NOMO-1 (cell line): Measurements from ENCODE around the gene CFAP58.

Source experiments
- DNase-seq, 2 experiments: peaks; one replicate each; lab custom pipeline; 2025; ENCODE audit not compliant: unreplicated experiment in 2 of 2; lab: John Stamatoyannopoulos, UW

CFAP58 gene, protein sequence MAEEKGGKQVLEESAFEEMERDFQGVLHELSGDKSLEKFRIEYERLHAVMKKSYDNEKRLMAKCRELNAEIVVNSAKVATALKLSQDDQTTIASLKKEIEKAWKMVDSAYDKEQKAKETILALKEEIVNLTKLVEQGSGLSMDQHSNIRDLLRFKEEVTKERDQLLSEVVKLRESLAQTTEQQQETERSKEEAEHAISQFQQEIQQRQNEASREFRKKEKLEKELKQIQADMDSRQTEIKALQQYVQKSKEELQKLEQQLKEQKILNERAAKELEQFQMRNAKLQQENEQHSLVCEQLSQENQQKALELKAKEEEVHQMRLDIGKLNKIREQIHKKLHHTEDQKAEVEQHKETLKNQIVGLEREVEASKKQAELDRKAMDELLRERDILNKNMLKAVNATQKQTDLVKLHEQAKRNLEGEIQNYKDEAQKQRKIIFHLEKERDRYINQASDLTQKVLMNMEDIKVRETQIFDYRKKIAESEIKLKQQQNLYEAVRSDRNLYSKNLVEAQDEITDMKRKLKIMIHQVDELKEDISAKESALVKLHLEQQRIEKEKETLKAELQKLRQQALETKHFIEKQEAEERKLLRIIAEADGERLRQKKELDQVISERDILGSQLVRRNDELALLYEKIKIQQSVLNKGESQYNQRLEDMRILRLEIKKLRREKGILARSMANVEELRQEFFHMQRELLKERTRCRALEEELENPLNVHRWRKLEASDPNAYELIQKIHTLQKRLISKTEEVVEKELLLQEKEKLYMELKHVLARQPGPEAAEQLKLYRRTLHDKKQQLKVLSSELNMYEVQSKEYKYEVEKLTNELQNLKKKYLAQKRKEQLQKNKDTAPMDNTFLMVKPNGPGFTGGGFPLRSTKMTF

DNA sequence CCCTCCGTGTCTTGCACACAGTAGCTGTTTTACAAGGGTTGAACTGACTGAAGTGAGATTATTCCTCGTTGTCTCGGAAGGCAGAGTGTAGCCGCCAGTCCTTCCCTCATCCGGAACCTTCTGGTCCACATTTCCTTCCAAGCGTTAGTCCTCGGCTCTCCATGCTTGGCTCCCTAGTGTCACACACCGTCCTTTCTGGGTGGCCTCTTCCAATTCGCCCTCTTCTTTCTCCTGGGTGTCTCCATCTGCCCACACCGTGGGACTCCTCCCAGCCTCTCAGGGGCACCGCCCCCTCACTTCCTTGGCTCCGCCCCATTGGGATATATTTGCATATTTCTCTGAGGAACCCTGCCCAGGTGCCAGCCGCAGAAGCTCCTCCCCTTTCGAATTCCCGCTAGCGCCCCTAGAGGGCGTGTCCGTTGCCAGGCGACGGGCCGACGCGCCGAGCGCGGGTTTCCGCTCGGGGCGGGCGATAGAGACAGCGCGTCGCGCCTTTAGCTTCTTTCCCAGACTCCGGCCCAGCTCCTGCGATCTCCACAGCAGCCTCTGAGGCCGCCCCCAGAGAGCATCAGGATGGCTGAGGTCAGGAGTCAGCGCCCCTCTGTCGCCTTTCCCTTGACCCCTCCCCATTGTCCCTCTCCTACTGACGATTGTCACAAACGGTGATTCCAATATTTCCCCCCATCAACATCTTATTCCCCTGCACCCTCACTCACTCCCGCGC lies at the start of gene CFAP58:
TSS of gene CFAP58 (plus strand) at position 509 of the 724 bp plus-strand sequence. CDS start at position 574, 65 bp downstream.
- peak; percentile 41 to 83 for DNase-seq

DNA sequence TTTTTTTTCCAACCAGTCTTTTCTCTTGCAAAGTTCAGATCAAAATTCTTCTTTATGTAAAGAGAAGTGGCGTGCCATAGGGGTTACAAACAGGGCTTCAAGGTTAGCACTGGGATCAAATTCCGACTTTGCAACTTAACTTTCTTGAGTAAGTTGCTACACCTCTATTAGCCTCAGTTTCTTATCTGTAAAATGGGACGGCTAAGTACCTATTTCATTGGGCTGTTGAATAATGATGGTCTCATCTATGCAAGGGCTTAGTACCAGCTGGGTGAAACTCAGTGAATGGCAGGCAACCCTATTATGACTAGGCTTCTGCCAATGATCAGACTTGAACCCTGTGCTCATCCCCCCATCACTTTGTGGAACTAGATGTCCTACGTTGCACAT lies 49.3 kb upstream of the CFAP58 start:
- no peak for DNase-seq

DNA sequence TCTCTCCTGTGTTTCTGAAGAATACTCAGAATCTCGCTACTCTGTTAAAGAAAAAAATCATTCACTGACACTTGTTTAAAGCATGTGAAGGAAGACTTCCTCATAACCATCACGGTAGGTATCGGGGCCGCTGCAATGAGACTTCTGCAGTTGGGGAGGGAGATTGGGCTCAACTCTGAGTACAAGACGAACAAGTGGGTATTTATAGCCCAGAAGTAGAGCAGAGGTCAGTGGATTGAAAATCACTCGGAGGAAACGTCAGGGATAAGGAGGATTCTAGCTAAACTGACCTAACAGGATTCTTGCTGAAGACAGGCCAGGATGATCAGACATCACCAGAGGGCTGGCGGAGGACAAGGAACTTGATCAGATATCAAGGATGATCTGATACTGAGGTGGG lies 48.7 kb upstream of the CFAP58 start:
- DNase-seq = no peak

DNA sequence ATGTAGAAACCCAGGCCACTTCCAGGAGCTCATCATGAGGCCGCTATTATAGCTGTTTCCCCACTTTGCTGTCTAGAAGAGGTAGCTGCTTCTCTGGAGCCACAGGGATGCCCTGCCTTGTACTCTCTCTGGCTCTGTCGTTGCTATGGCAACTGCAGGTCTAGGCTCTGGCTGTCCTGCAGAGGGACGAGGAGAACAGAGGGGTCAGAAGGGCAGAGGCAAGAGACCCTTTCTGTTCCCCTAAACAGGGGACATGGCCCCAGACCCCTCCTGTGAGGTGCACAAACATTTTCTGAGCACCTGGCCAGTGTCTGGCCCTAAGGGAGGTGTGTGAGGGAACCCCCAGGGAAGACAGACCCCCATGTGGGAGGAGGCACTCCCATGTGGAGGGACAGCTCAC lies 46.7 kb upstream of the CFAP58 start:
- DNase-seq = no peak

DNA sequence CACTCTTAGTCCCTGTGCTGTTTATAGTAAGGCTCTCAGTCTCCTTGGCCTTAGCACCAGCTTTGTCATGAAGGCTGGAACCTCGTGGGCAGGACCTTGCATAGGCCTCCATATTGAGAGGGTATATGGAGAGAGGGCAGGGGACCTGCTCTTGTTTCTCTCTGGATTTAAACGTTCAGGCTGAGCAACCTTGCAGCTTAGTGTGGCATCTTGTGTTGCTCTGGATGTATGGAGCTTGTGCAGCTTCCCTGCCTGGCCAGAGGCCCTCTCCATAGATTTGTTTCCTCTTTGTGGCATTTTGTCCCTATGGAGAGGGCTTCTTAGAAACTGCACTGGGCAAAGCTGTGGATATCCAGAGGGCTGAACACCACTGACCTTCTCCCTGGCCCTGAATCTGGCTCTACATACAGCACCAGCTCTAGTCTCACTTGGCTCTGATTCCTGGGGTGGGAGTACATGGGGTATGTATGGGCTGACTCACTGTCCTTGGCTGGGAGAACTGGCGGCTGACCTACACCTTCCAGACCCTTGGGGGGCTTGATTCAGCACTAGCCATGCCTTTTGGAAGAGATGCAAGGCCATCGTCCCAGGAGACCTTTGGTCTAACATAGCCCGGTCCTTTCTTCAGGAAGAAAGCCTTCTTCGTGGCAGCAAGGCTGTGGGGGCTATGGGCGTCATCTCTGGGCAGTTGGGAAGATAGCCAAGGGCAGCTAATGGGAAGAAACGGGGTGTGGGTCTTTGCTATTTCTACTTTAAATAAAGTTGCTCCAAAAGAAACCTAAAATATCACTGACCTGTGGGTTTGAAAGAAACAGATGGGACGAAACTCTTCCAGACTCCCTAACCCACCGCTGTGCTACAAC lies 45.8 kb upstream of the CFAP58 start:
- DNase-seq = no peak

DNA sequence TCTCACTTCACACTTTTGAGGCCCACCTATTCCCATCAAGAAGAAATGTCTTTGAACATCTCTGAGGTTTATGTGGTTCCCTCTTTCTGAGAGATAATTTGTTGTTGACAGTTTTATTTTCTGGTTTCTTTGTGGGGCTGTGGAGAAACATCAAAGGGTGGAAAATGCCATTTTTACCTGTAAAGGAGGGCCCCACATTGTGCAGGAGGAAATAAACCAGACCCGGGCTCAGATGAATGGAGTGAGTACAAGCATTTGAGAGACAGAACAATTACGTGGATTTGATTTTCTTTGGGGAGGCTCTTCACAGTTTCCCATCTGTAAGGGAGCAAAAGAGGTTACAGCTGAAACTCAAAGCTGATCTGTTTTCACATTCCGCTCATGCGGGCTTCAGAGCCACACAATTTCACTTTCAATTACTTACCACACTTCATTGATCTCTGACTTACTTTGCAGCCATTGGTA lies 45.2 kb upstream of the CFAP58 start:
- DNase-seq = no peak

DNA sequence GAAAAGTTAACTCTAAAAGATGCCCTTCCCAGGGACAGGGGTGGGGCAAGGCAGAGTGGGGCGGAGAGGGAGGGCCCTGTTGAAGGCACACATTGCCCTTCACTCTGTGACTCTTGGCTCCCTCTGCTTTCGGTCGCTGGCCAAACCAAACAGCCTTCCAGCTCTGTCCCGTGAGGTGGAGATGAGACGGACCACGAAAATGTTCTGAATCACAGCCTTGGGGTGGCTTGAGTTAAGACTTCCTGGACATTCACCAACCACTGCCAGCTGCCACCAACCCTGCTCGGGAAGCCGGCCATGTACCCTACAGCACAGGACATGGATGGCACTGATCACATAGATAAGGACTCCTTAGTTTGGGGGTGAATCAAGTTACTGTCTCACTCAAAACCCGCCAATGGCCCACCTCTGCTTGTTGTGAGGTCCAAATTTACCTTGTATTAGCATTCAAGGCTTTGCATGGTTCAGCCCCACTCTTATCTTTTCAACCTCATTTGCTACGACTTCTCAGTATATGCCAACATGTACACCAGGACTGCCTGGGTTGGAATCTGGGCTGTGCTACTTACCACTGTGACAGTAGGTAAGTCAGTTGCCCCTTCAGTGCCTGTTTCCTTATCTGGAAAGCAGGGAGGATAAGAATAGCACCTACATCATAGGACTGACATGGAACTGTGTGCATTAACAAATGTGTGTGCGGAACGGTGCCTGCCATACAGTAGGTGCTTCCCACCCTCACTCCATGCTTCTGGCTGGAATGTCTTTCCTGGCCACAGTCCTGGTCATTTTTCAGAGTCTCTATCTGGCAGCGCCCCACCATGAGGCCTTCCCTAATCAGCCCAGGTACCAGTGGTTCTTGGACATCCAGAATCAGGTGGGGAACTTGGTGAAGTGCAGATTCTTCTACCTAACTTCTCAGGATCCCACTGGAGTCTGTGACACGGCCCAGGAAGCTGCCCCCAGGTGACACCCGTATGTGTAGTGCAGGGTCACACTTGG lies 43.4 kb upstream of the CFAP58 start:
- no peak for DNase-seq

DNA sequence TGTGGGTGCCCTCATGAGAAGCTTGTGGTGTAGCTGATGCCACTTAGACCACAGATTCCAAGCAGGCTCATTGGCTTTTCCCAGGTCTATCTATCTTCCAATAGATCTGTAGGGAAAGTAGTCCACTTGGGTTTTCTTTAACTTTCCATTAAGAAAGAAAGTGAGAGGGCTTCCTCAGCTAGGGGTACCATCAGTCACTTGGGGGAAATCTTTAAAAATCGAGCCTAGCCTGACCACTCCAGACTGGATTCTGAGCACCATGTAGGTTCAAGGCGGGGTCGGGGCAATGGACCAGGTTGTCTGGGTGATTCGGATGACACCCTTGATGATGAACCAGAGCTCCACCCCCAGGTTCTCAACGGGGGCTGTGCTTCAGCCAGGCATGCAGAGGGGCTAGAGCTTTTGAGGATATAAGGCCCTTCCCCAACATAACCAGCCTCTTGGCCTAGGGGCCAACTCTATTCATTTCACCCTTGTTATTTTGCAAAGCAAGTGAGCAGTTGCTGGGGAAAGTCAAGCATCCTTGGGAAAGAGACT lies 42.4 kb upstream of the CFAP58 start:
- no peak for DNase-seq

DNA sequence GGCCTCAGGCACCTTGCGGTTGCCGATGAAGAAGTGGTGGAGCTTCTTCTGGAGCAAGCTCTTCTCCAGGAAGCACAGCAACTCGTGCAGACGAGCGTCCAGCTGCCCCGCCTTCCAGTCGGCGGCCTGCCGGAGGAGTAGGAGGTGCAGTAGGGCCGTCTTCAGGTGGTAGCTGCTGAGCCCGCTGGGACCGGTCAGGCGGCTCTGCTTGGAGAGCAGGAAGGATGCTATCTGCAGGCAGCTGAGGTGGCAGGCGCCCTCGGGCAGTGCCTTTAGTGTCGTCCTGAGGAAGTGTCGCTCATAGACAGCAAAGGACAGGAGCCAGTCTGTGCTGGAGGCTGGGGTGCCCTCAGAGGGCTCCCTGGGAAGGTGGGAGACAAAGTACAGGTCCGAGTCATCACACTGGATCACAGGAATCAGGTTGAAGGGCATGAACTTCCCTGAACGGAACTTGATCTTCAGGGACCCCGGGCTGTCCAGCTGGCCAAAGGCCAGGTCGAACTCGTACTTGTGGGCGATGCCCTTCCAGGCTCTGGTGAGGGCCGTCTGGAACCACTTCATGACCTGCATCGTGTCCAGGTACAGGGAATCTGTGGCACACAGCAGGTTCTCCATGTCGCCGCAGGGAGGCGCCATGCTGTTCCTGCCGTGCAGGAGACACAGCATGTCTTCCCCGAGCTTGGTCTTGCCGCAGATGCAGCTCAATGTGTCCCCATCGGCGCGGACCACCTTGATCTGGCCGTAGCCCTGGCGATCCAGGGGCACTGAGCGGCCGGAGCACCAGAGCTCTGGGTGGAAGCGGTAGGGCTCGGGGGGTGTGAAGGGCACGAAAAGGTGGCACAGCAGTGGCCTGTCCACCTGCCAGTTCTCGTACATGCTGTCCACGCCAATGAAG lies 38.8 kb upstream of the CFAP58 start:
- no peak for DNase-seq

DNA sequence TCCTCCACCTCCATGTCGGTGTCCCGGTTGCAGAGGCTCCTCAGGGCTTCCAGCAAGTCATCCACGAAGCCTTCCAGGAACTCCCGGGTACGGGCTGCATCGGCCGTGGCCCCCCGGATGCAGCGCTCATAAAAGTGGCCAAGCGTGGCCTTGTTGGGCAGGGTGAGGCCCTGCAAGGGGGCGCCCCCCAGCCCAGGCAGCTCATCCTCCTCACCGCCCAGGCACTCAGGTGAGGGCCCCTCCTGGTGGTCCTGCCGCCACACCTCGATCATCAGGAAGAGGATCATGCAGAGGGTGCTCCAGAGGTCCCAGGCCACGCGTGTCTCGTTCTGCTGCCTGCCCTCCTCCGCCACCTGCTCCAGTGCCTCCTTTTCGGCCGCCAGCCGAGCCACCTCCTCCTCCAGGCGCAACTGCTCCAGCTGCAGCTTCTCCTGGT lies 38.1 kb upstream of the CFAP58 start:
- DNase-seq = no peak

DNA sequence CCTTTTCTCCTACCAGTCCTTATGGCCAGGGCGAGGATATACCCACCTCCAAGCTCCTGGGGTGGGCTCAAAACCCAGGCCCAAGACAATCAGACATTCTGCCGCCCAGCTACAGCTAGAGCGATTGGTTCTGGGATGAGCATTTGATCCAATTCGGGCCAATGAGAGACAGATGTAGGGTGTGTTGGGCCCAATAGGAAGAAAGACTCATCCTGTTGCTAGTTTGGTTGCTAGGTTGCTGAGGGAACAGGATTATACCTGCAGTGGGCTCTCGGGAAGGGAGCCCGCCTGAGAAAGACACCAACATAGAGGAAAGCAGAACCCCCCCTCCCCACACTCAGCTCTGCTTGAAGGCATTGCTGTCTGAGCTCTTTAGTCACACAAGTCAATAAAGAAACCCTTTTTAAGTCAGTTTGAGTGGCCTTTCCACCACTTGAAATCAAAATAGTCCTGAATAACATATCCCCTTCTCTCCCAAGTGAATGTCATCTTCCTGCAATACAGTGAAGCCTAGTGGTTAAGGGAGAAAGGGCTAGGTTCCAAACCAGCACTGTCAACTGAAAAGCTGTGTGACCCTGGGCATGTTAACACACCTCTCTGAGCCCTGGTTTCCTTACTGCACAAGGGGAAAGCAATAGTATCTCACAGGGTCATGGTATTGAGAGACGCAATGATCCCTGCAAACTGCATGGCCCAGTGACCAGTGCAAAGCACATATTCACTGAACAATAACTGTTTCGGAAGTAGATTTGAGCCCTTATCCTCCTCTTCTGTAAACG lies 37.1 kb upstream of the CFAP58 start:
- no peak for DNase-seq

DNA sequence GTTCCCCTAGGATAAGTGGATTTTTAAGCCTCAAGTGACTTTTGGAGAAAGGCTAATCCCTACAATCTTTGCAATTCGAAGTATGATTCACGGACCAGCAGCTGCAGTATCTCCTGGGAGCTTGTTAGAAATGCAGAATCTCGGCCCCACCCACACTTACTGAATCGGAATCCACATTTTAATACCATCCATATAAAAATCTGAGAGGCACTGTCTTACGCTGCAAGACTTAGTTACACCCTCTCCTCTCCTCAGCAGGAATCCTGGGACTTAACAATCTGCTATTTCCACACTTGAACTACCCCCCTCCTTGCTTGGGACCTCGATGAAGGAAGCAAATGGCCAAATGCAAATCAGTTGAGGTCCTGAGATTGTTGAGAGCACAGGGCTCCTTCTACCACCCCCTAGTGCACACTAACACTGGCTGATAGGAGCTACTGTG lies 36.3 kb upstream of the CFAP58 start:
- no peak for DNase-seq

DNA sequence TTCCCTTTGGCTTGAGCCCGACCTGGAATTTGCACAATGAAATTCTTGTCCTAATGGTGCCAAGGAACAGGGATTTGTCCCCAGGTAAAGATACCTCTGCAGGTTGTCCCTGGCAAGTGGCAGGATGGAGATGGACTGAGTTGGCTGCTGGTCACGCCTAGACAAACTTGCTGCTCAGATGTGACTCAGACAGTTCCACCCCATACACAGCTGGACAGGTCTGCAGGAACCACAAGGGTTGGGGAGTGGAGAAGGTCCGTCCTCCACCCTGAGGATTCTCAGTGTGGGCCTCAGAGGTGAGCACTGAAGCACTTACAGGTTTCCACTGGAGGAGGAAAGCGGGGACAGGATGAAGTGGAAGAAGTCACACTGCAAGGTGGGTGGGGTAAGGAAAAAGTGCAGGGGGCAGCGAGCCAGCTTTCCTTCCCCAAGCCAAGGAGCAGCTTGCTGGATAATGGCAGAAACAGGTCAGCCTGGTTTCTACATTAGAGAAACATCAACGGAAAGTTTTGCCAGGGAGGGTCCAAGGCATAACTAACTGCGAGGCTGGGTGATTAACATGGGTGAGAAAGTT lies 35.8 kb upstream of the CFAP58 start:
- DNase-seq = no peak

DNA sequence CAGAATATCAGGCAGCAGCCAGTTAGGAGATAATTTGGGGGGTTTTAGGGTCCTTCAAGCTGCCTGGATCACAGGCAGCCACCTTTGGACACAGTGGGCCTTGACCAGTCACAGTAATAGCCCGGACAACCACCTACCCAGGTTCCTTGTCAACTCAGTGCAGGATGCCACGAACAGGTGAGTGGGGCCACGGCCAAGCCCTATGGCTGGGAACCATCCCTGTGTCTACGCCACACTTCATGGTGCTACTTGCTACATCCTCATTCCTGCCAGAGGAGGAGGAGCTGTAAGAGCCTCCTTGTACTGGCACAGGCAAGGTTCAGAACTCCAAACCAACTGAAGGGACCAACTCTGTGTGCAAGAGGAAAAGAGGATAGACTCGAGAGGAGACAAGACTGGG lies 35.3 kb upstream of the CFAP58 start:
- no peak for DNase-seq

DNA sequence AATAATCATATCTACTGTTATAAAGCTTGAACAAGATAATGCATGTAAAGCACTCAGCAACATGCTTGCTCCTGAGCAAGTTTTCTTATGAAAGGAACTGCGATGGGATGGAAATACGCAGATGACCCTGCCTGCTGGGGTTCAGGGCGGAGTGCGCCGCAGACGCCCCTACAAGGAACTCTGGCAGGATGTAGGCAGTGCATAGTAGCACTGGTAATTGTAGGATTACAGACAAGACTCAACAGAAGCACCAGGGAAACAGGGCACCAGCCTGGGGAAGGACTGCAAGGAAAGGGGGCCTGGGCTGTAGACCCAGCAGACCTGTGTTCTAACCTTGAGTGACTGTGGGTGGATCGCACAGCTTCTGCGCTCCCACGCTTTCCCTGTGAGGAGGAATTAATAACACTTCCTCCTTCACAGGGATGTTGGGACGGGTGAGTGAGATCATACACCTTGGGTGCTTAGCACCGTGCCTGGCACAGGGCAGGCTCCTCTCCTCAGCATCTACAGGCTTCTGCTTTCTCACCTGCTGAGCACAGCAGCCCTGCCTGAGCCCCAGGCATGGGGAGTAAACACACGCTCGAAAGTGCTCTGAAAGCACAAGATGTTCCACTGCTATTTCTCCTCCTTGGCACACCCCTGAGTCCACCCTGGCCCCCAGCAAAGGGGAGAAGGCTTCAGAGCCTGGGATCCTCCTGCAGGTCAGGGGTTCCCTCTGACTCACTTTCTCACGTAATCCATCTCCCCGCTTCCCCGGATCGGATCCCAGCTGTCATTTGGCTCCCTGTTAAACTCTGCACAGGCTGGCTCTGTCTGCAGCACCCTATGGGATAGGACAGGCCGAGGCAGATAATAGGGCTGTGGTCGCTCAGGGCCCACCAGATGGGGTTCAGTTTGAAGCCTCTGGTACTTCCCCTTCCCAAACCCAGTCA lies 34.6 kb upstream of the CFAP58 start:
- no peak for DNase-seq
